Osteoblast (primary cell): ENCODE results near the gene STX18. TPM values are rescaled to one million over a fixed set of nuclear protein-coding genes. Genes with fewer than 3 reads are reported as not detected.

Experiments used
- DNase-seq: peaks from one replicate; pipeline ENCODE4 v3.0.0; 2011; ENCODE audit warnings: low spot score, mixed read lengths; ENCODE audit not compliant: insufficient read length; ENCODE audit errors: missing footprints
- H2AFZ ChIP-seq: 2 replicates; pipeline ENCODE4 v1.6.0; 2011; ENCODE audit warnings: mild to moderate bottlenecking, low read length
- H3K27ac ChIP-seq: 2 replicates; pipeline ENCODE4 v1.5.1; 2011; ENCODE audit warnings: mild to moderate bottlenecking, low read depth, low read length, moderate library complexity
- H3K27me3 ChIP-seq: 2 replicates; pipeline ENCODE4 v1.6.0; 2012; ENCODE audit warnings: mild to moderate bottlenecking, control low read depth, inconsistent platforms, low read length, moderate library complexity; ENCODE audit not compliant: insufficient read depth
- H3K36me3 ChIP-seq: 2 replicates; pipeline ENCODE4 v1.5.1; 2011; ENCODE audit warnings: mild to moderate bottlenecking, low read length, control low read depth, moderate library complexity; ENCODE audit not compliant: insufficient read depth
- H3K4me1 ChIP-seq: 2 replicates; pipeline ENCODE4 v1.5.1; 2011; ENCODE audit warnings: mild to moderate bottlenecking, low read length, control low read depth, moderate library complexity; ENCODE audit not compliant: insufficient read depth
- H3K4me2 ChIP-seq: 2 replicates; pipeline ENCODE4 v1.6.0; 2011; ENCODE audit warnings: mild to moderate bottlenecking, low read length; ENCODE audit not compliant: insufficient read depth
- H3K4me3 ChIP-seq: fragments of 200-600 bp; sonication (generic); 3 replicates; pipeline ENCODE4 v1.5.1; 2012; ENCODE audit warnings: mild to moderate bottlenecking, low read length, inconsistent platforms; ENCODE audit not compliant: insufficient read depth
- H3K79me2 ChIP-seq: 2 replicates; pipeline ENCODE4 v1.6.0; 2012; ENCODE audit warnings: mild to moderate bottlenecking, low read length, control low read depth, inconsistent platforms; ENCODE audit not compliant: insufficient read depth
- H3K9me3 ChIP-seq: 2 replicates; pipeline ENCODE4 v1.5.1; 2011; ENCODE audit warnings: low read depth, low read length, control low read depth
- H4K20me1 ChIP-seq: 2 replicates; pipeline ENCODE4 v1.6.0; 2012; ENCODE audit warnings: mild to moderate bottlenecking, low read length, control low read depth; ENCODE audit not compliant: insufficient read depth
- total RNA-seq: library from RNA; depleted of rRNA; stranded (reverse); fragments of >200 nt; gene quantifications from 2 replicates; pipeline ENCODE4 v1.2.3, GENCODE V29; 2012
- TF ChIP-seq, protein P1 (sequence below): IDR thresholded peaks from 2 replicates; pipeline ENCODE4 v1.5.1; 2011; ENCODE audit warnings: mild to moderate bottlenecking, low read depth, low read length, moderate library complexity; ENCODE audit errors: extremely low read depth

The STX18 gene
- total RNA-seq, 1 donor: 23.9 TPM

DNA sequence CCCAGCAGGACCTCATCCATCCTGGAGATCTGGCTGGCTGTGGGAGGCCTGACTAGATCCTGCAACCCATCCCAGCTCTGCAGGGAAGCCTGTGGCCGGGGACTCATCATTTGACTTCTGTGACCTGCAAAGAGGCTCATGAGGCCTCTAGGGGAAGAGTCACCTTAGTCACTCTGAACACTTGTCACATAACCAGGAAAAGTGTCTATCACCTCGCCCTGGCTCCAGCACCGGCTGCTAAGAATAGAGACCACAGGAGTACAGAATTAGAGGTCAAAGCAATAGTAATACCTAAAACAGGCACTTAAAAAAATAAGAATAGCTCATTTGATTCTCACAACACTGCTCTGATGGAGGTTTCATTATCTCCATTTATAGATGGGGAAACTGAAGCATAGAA lies 158.8 kb downstream of the STX18 start:
- no peaks in the 10 kb centered on the region for H3K36me3 ChIP-seq
- TF ChIP-seq, protein P1, sequence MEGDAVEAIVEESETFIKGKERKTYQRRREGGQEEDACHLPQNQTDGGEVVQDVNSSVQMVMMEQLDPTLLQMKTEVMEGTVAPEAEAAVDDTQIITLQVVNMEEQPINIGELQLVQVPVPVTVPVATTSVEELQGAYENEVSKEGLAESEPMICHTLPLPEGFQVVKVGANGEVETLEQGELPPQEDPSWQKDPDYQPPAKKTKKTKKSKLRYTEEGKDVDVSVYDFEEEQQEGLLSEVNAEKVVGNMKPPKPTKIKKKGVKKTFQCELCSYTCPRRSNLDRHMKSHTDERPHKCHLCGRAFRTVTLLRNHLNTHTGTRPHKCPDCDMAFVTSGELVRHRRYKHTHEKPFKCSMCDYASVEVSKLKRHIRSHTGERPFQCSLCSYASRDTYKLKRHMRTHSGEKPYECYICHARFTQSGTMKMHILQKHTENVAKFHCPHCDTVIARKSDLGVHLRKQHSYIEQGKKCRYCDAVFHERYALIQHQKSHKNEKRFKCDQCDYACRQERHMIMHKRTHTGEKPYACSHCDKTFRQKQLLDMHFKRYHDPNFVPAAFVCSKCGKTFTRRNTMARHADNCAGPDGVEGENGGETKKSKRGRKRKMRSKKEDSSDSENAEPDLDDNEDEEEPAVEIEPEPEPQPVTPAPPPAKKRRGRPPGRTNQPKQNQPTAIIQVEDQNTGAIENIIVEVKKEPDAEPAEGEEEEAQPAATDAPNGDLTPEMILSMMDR: no peak
- no peak overlapping the region for H3K4me2 ChIP-seq
- H3K27me3 ChIP-seq: peaks cover 56% of the 10 kb centered on the region
- no peaks in the 10 kb centered on the region for H3K79me2 ChIP-seq
- H2AFZ ChIP-seq: no peak overlapping the region
- no peak for DNase-seq
- H3K4me1 ChIP-seq: no peaks in the 10 kb centered on the region
- no peak overlapping the region for H3K4me3 ChIP-seq
- H3K27ac ChIP-seq: no peak overlapping the region
- H3K9me3 ChIP-seq: no peaks in the 10 kb centered on the region
- no peaks in the 10 kb centered on the region for H4K20me1 ChIP-seq

GRCh38 chr4:4379540-4380087 lies 162.2 kb downstream of the STX18 start:
- peaks cover 35% of the 10 kb centered on the region for H3K27me3 ChIP-seq
- no peaks in the 10 kb centered on the region for H3K9me3 ChIP-seq
- H3K4me2 ChIP-seq: no peak overlapping the region

GRCh38 chr4:4377732-4378460 lies 164.0 kb downstream of the STX18 start:
- Histone ChIP-seq H3K79me2 (no peaks in the 10 kb centered on the region), H3K9me3 (no peaks in the 10 kb centered on the region), H4K20me1 (no peaks in the 10 kb centered on the region), H3K27me3 (peaks cover 30% of the 10 kb centered on the region), H3K27ac (no peak overlapping the region), H3K4me3 (no peak overlapping the region), H3K36me3 (no peaks in the 10 kb centered on the region), H3K4me1 (no peaks in the 10 kb centered on the region), H2AFZ (no peak overlapping the region), H3K4me2 (no peak overlapping the region)
- TF ChIP-seq, protein P1: no peak
- peak; percentile 35 for DNase-seq

More at GRCh38 chr4:4379540-4380087, 162.2 kb downstream of the STX18 start:
- no peak overlapping the region for H2AFZ ChIP-seq
- no peak overlapping the region for H3K4me3 ChIP-seq
- no peaks in the 10 kb centered on the region for H3K36me3 ChIP-seq
- TF ChIP-seq, protein P1: no peak
- H3K4me1 ChIP-seq: no peaks in the 10 kb centered on the region
- peak; percentile 23 for DNase-seq
- no peaks in the 10 kb centered on the region for H4K20me1 ChIP-seq
- no peak overlapping the region for H3K27ac ChIP-seq
- H3K79me2 ChIP-seq: no peaks in the 10 kb centered on the region

GRCh38 chr4:4377191-4377590 lies 164.7 kb downstream of the STX18 start:
- Histone ChIP-seq H2AFZ (no peak overlapping the region), H3K36me3 (no peaks in the 10 kb centered on the region), H3K27me3 (peaks cover 23% of the 10 kb centered on the region), H3K9me3 (no peaks in the 10 kb centered on the region), H3K4me2 (no peak overlapping the region), H3K4me1 (no peaks in the 10 kb centered on the region), H3K4me3 (no peak overlapping the region), H3K79me2 (no peaks in the 10 kb centered on the region), H4K20me1 (no peaks in the 10 kb centered on the region), H3K27ac (no peak overlapping the region)
- DNase-seq: no peak
- TF ChIP-seq, protein P1: no peak
